Measurements from ENCODE around the gene FBLN5. TPM values are rescaled to one million over a fixed set of nuclear protein-coding genes. Genes with fewer than 3 reads are reported as not detected.

FBLN5 gene
- total RNA-seq, 1 donor from 2014 or later, result 98.7 TPM

GRCh38 chr14:91885113-91885712 lies 62.3 kb downstream of the FBLN5 start:
- Mint-ChIP-seq H3K36me3 (ENCODE audit: unreplicated experiment) (peaks cover 21% of the 10 kb centered on the region), H3K9me3 (ENCODE audit: unreplicated experiment) (no peaks in the 10 kb centered on the region), H3K4me3 (ENCODE audit: unreplicated experiment) (no peak overlapping the region), H3K27ac (ENCODE audit: unreplicated experiment) (no peak overlapping the region), H3K4me1 (ENCODE audit: unreplicated experiment) (peaks cover 5% of the 10 kb centered on the region), H3K27me3 (ENCODE audit: unreplicated experiment) (no peaks in the 10 kb centered on the region)
- TF ChIP-seq CTCF (IDR thresholded peaks at IDR 0.05), result no peak
- no peak for DNase-seq (ENCODE audit: extremely low spot score, unreplicated experiment)

GRCh38 chr14:91884664-91885063 lies 62.8 kb downstream of the FBLN5 start:
- peaks cover 26% of the 10 kb centered on the region for H3K36me3 Mint-ChIP-seq (ENCODE audit: unreplicated experiment)

GRCh38 chr14:91883753-91884152 lies 63.7 kb downstream of the FBLN5 start:
- no peak for TF ChIP-seq CTCF (IDR thresholded peaks at IDR 0.05)
- Mint-ChIP-seq H3K27me3 (ENCODE audit: unreplicated experiment) (no peaks in the 10 kb centered on the region), H3K27ac (ENCODE audit: unreplicated experiment) (no peak overlapping the region), H3K9me3 (ENCODE audit: unreplicated experiment) (no peaks in the 10 kb centered on the region), H3K4me1 (ENCODE audit: unreplicated experiment) (peaks cover 5% of the 10 kb centered on the region), H3K36me3 (ENCODE audit: unreplicated experiment) (peaks cover 28% of the 10 kb centered on the region), H3K4me3 (ENCODE audit: unreplicated experiment) (no peak overlapping the region)
- no peak for DNase-seq (ENCODE audit: extremely low spot score, unreplicated experiment)

More at GRCh38 chr14:91884664-91885063, 62.8 kb downstream of the FBLN5 start:
- Mint-ChIP-seq H3K27me3 (ENCODE audit: unreplicated experiment) (no peaks in the 10 kb centered on the region), H3K9me3 (ENCODE audit: unreplicated experiment) (no peaks in the 10 kb centered on the region), H3K4me3 (ENCODE audit: unreplicated experiment) (no peak overlapping the region), H3K4me1 (ENCODE audit: unreplicated experiment) (peaks cover 5% of the 10 kb centered on the region), H3K27ac (ENCODE audit: unreplicated experiment) (no peak overlapping the region)
- DNase-seq (ENCODE audit: extremely low spot score, unreplicated experiment), result no peak
- no peak for TF ChIP-seq CTCF (IDR thresholded peaks at IDR 0.05)

- Mint-ChIP-seq H3K27me3 (ENCODE audit: unreplicated experiment) (no peaks in the 10 kb centered on the region), H3K9me3 (ENCODE audit: unreplicated experiment) (no peaks in the 10 kb centered on the region), H3K4me3 (ENCODE audit: unreplicated experiment) (no peak overlapping the region), H3K27ac (ENCODE audit: unreplicated experiment) (no peak overlapping the region), H3K36me3 (ENCODE audit: unreplicated experiment) (peaks cover 30% of the 10 kb centered on the region), H3K4me1 (ENCODE audit: unreplicated experiment) (peaks cover 5% of the 10 kb centered on the region)
- DNase-seq (ENCODE audit: extremely low spot score, unreplicated experiment), result no peak
- TF ChIP-seq CTCF (IDR thresholded peaks at IDR 0.05), result no peak
These were observed 64.7 kb downstream of the FBLN5 start for GRCh38 chr14:91882776-91883175.

- Mint-ChIP-seq H3K4me1 (ENCODE audit: unreplicated experiment) (peaks cover 5% of the 10 kb centered on the region), H3K4me3 (ENCODE audit: unreplicated experiment) (no peak overlapping the region), H3K27ac (ENCODE audit: unreplicated experiment) (no peak overlapping the region), H3K27me3 (ENCODE audit: unreplicated experiment) (no peaks in the 10 kb centered on the region), H3K36me3 (ENCODE audit: unreplicated experiment) (peaks cover 32% of the 10 kb centered on the region), H3K9me3 (ENCODE audit: unreplicated experiment) (no peaks in the 10 kb centered on the region)
- no peak for TF ChIP-seq CTCF (IDR thresholded peaks at IDR 0.05)
- DNase-seq (ENCODE audit: extremely low spot score, unreplicated experiment), result no peak
These were observed 65.1 kb downstream of the FBLN5 start for GRCh38 chr14:91882369-91882768.
